Measurements from ENCODE around the gene TRIML2.

- no peak for TF ChIP-seq CTCF (IDR thresholded peaks at IDR 0.05)
- TF ChIP-seq POLR2A (IDR thresholded peaks at IDR 0.05), result no peak
- TF ChIP-seq POLR2AphosphoS5 (IDR thresholded peaks at IDR 0.05; ENCODE audit: insufficient read depth in 1 of 2, low read depth in 1 of 2), result no peak
These were observed 22.8 kb upstream of the TRIML2 start for GRCh38 chr4:188132232-188132631.

All from vagina (tissue), 2 donors.